Middle frontal gyrus (tissue), 1 donor: ENCODE measurements around the gene LSAMP.

ENCODE experiments used
- DNase-seq: peaks from one replicate; pipeline ENCODE4 v3.0.0-alpha.2; 2015; ENCODE audit warnings: low spot score; ENCODE audit errors: extremely low spot score

The LSAMP gene

DNA sequence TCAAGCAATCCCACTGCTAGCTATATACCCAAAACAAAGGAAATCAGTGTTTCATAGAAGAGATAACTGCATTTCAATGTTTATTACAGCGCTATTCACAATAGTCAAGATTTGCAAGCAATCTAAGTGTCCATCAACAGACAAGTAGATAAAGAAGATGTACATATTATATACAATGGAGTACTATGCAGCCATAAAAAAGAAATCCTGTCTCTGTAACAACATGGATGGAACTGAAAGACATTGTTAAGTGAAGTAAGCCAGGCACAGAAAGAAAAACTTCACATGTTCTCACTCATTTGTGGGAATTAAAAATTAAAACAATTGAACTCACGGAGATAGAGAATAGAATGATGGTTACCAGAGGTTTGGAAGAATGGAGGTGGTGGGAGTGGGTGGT lies 89.2 kb downstream of the LSAMP start:
- DNase-seq: no peak

DNA sequence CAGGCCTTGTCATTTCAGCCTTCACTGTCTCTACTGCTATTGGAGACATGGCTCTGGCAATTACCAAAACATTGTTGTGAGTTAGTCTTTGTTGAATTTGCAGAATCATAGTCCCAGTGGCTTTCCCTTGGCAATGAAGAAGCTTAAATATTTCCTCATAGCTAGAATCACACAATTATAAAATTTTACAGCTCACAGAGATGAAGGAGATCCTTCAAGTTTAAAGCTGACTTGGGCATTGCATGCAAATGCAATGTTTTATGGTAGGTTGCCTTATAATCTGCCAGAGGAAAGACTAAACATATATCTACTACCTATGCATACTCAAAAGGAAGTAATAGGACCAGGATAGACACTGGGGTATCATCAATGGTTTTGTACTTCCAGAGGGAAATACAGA lies 90.9 kb downstream of the LSAMP start:
- no peak for DNase-seq

DNA sequence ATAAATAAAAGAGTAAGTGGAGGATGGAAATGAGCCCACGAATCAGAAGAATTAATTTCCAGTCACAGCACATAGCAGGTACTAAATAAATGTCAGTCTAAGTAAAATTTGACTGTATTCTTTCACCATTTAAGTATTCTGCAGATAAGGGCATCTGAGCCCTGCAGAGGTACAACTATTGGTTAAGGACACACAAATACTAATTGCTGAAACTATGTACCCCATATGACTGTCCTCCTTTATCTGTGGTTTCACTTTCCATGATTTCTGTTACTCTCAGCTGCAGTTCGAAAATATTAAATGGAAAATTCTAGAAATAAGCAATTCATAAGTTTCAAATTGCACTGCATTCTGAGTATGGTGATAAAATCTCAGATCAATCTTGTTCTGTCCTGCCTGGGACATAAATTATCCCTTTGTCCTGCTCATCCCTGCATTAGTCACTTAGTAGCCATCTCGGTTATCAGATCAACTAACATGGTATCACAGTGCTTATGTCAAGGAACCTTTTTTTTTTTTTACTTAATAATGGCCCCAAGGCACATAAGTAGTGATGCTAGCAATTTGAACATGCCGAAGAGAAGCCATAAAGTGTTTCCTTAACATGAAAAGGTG lies 95.1 kb downstream of the LSAMP start:
- no peak for DNase-seq

DNA sequence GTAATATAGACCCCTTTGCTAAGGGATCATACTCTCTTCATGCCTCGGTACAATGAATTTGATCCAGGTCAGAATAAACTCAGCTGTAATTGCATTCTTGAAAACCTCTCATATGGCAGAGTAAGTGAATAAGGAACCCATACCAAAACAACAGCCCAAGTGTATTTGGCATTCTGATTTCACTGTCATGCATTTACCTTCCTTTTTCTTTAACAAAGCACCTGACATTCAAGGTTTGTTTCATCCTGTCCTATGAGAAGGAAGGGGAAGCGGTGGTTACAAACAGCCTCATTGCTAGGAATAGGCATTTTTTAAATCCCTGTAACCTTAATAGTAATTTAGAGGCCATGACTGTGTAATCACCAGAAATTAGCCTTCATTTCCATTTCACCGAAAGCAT lies 97.1 kb downstream of the LSAMP start:
- no peak for DNase-seq

DNA sequence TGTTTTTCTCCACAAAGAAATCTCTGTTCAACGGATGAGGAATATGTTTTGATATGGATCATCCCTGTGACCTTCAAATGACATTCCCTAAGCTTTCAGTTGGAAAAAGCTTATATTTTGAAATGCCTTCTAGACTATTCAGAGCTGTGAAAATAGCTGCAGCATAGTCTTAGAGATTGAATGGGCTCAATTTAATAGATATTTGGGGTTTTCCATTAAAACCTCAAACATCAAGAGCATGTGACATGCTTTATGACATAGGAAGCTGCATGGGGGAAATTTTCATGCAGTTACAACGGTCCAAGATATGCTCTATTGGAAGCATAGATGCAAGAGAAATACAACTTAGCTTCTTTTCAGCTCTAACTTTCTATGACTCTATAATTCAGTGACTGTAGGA lies 102.8 kb downstream of the LSAMP start:
- no peak for DNase-seq

DNA sequence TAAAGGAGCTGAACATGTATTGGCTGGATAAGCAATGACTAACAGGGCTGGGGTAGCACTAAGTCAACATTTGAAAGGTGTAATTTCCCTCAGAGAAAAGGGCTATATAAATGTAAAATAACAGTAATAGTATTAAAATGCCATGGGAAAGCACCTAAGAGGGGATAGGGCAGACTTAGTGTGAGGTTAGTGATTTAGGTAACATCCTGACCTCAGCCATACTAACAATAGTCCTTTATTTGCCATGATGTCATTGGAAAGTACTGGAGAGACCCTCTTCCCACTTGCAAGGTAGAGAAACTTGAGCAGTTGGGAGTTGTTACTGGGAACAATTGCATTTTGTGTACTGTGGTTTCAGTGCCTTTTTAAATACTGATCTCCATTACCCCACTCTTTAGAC lies 103.4 kb downstream of the LSAMP start:
- no peak for DNase-seq

DNA sequence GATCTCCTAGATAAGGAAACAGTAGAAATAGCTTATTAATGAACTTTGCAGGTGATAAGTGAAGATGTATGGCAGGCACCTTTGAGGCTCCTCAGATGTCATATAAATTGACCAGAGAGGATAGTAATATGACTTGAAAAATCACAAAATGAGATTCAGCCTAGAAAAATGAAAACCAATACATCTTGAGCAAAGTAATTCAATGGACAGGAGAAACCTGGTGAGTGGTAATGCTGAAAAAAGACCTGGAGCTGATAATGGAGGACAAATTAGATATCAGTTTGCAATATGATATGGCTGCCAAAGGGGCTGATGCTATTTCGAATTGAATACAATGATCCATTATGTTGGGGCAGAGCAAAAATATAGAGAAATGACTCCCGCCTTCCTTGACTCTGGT lies 103.9 kb downstream of the LSAMP start:
- no peak for DNase-seq

DNA sequence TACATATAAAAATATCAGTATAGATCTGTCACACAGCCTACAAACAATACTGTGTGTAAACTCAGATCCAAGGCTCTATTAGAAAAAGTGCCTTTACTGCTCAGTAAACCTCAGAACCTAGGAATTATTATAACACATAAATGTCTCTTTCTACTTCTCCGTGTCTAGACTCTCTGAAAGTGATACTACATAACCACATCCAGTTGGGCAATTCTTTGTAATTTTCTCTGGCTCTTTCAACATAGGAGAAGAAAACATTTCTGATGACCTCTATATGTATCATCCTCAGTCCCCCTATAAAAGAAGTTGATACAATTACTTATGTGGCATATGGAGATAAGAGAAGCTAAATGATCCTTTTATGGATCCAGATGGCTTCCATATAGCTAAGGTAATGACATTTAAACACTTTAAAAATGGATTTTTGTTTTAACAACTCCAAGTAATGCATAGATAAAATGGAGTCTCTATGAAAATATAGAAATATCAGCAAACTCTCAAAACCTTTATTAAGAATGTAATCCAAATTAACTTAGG lies 104.5 kb downstream of the LSAMP start:
- no peak for DNase-seq

DNA sequence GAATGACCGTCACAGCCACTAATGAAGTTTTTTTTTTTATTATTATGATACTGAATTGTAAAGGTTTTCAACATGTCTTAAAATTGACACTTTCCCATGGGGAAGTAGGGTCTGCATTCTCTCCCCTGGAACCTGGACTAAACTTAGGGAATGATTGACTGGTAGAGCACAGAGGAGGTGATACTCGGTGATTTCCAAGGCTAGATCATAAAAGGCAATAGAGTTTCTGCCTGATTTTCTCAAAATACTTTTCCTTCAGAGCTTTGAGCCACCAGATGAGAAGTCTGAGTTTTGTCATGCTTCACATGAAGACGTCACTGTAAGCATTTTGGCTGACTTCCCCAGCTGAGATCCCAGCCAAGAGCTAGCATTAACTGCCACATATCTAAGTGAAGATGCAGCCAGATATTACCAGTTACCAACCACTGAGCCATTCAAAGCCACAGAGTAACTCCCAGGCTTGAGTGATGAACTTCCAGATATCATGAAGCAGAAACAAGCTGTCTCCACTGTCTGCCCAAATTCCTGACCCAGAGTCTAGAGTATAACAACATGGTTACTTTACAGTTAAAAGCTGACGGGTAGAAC lies 105.8 kb downstream of the LSAMP start:
- no peak for DNase-seq

DNA sequence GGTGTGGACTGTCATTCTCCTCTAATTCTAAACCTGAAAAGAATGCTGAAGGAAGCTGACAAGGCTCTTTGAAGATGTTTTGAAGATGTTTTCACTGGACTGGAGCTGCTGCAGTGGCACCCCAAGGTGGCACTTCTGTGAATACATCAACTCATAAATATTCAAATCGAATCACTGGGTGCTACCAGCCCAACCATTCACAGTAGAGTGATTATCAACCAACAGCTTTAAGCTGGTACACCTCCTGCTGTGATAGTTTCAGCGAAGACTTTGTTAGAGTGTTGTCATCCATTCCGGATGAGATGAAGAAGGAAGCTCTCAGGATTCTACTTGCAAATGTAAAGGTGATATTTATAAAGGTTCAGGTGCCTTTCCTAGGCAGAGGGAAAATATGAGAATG lies 106.6 kb downstream of the LSAMP start:
- no peak for DNase-seq

DNA sequence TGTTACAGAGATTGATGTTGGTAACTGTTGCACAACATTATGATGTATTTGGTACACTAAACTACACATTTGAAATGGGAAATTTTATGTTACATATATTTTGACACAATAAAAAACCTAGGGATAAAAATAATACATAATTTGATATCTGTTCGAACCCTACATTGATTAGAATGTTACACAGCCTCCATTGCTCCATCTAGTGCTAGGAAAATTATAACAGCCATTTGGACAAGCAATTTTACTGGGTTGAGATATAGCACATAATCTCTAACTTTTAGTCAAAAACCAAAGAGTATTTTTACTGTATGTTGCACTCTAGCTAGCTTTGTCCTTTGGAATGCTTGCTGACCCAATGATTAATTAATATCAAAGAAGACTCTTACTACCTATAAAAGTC lies 108.1 kb downstream of the LSAMP start:
- DNase-seq: no peak

DNA sequence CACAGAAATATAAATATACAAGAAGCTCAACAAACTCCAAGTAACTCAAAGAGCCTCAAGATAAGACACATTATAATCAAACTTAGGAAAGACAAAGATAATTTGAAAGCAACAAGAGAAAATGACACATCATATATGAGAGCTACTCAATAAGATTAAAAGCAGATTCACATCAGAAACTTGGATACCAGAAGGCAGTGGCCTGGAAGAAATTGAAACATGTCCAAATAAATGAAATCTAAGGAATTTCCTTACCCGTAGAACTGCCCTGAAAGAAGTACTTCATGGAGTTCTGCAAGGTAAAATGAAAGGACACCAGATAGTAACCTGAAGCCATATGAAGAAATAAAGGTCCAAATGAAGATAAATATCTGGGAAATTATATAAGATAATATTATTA lies 113.9 kb downstream of the LSAMP start:
- no peak for DNase-seq

DNA sequence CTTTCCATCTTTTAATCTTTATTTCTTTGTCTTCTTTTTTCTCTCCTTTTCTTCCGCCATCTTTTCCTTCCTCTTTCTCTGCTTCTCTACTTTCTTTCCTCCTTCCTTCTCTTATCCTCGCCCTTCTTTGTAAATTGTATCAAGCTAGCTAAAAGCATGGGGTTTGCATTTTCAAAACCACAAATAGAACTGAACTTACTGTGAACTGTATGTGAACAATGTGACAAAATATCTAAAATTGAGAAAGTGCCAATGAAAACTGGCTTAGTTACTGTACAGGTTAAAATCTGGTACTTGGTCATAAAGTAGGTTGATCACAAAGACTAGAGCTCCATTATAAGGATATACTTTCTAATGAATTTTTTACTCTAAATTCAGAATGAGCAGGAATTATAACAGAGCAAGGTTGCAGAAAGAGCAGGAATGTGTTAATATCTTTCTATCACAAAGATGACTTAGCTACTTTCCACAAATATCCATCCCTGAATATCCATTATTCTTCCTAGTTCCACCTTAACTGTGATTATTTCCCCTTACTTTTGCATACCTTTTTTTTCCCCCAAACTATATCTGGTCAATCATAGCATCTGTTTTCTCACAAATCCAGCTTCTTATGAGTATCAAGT lies 122.4 kb downstream of the LSAMP start:
- DNase-seq: no peak

DNA sequence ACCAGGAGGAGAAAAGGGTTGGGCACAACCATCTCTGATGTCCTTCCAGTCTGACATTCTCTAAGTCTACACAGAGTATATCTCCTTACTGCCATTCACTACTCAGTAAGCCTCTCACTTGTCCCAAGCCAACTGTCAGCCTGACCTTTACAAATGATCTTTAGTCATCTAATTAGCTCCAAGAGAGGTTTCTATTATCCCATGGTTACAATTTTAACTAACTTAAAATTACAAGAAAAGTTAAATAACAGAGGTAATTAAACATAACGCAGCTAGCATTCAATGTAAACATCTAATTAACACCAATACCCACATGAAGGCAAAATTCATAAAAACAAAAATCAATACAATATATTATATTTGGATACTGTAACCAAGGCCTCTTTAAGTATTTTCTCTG lies 126.9 kb downstream of the LSAMP start:
- DNase-seq: no peak

DNA sequence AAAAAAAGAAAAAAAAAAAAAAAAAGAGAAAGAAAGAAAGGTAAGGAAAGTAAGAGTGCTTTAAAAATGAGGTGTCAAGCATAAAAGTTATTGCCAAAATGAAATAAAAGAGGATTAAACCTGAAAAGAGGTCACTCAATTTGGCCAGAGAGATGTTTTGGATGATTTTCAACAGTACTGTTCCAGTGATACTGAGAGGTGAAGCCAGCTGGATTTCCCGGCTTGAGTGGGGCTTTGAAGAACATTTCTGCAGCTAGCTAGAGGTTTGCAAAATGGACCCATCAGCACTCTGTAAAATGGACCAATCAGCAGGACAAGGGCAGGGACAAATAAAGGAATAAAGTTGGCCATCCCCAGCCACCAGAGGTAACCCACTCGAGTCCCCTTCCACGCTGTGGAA lies 128.5 kb downstream of the LSAMP start:
- no peak for DNase-seq

DNA sequence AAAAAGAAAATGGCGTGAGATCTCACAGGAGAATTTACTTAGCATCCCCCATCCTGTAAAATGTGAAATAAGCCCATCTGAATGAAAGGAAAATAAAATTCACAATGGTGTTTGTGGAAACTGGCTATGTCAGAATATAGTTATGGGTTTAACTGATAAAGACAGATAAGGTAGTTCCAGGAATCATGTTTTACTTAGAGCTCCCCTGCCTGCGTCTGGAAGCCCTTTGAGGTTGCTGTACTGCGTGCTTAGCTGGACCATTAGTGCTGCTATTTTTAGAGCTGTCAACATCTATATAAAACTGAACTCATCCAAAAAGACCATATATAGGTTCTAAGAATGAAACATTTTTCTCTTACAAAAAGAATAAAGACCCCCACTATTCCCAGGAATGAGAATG lies 130.8 kb downstream of the LSAMP start:
- DNase-seq: no peak

DNA sequence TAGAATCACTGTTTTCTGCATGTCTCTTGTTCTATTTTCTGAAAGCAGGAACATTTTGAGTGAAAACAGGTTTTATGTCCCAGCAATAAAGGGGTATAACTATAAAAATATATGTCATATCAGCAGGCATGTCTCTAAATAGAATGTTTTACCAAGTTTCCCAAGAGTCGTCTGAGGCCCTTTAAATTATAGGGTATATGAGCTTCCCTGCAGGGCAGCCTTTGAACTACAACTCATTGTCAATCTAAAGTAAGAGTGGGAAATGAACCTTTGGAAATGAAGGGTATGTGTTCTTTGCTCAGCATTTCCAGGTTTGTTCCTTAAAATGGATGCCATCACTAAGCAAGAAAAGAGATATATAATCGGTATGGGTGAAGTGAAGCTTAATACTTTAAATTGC lies 138.6 kb downstream of the LSAMP start:
- no peak for DNase-seq

DNA sequence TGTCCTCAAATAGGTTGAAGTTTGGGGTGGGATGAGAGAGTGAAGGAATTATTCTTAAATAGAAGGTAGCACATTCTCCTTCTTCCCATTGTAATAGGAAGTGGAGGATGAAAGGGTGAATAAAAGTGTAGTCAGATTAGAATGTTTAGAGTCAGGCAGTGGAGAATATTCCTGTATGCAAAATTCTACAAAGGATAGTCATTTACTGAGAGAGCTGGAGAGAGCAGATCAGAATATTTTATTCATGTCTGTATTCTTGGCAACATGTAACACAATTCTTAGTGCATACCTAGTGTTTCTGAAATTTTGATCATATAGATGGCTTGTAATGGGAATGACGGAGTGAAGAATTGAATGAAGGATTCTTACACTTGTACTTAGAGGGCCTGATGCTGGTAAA lies 139.1 kb downstream of the LSAMP start:
- no peak for DNase-seq

DNA sequence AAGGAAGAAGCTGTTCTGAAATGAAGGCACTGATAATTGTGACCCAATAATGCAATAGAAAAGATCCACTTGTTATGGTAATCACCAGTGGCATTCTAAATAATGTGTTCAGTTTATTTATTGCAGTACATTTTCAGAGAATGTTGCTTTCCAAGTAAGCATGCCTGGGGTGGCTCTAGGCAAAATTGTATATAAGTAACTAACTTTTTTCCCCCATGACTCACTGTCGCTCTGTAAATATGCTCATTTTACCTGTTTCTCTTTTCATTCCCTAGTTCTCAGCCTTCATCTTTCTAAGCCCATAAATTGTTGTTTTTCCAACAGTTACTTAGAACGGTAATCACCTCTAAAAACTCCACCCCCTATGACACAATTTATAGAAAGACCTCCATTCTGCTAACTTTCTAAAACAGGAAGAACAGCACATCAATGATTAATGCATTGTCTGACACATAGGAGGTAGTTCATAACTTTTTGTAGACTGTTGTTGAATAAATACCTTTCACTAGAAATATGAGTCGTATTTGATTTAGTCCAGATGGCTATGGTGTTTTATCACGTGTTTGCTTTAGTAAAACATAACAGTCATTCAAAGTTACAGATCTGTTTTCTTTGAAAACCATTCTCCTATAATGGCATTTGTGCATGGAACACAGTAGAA lies 143.1 kb downstream of the LSAMP start:
- DNase-seq: no peak

DNA sequence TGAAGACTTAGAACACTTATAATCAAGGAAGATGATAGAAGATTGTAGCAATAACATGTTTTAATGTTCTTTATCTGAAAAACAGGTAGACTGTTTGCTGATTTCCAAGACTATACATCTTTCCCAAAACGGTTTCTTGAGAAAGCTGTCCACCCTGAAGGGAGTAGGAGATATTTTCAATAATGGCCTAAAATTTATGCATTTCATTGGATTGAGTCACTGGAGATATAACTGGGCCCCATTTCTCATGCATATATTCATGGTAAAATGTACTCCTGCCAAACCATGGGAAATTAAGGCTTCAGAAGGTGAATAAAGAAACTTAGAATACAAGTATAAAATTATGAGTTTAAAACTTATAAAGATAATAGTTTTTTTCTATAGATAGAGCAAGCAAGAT lies 143.9 kb downstream of the LSAMP start:
- DNase-seq: no peak

DNA sequence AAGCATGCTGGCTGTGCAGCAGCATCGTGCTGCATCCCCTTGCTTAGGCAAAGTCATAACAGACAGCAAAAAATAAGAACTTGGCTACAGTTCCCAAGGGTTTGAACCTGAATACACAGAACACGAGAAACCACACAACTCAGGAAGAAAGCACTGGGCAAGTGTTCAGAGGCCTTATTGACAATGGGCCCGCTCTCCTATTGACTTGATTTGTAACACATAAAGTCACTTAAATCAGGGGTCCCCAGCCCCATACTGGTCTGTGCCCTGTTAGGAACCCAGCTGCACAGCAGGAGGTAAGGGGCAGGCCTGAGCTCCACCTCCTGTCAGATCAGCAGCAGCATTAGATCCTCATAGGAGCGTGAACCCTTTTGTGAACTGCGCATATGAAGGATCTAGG lies 145.1 kb downstream of the LSAMP start:
- DNase-seq: no peak

DNA sequence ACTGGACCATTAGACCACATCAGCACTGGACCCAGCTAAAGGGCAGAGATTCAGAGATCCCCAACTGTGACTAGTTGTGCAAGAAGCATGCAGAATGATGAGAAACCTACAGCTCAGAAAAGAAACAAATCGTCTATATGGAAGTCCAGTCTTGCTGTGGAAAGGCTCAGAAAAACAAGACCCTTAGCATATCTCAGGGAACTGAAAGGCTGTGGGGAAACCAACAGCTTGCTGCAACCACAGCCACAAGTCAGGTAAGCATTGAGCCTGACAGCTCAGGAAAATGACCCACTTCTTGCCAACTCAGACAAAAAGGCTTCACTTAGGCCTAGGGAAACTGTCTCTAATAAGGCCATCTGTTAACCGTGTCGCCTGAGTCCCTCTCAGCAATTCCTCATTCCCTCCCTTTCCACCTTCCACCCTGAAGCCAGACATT lies 145.6 kb downstream of the LSAMP start:
- no peak for DNase-seq
